Astrocyte (in vitro differentiated cells and primary cell): ENCODE results near the gene PTCH2. TPM values are rescaled to one million over a fixed set of nuclear protein-coding genes. Genes with fewer than 3 reads are reported as not detected.

Experiments used
- DNase-seq: peaks from one replicate; pipeline ENCODE4 v3.0.0-alpha.2; 2010; ENCODE audit warnings: low read depth
- FAIRE-seq: peaks from 2 replicates; lab custom pipeline; 2011; peaks lifted over from hg19 to GRCh38; lab: Jason Lieb, UNC
- H2AFZ ChIP-seq: 2 replicates; pipeline ENCODE4 v1.6.0; 2012; ENCODE audit warnings: low read depth, low read length, inconsistent platforms
- H3K27ac ChIP-seq: 2 replicates; pipeline ENCODE4 v1.5.1; 2011; ENCODE audit warnings: low read depth, low read length, inconsistent platforms
- H3K27me3 ChIP-seq: 2 replicates; pipeline ENCODE4 v1.6.0; 2011; ENCODE audit warnings: low read length, inconsistent platforms; ENCODE audit not compliant: insufficient read depth
- H3K36me3 ChIP-seq: 2 replicates; pipeline ENCODE4 v1.5.1; 2011; ENCODE audit warnings: low read length, inconsistent platforms; ENCODE audit not compliant: insufficient read depth
- H3K4me1 ChIP-seq: 2 replicates; pipeline ENCODE4 v1.5.1; 2011; ENCODE audit warnings: low read length, inconsistent platforms; ENCODE audit not compliant: insufficient read depth
- H3K4me2 ChIP-seq: 2 replicates; pipeline ENCODE4 v1.6.0; 2012; ENCODE audit warnings: low read length, inconsistent platforms
- H3K4me3 ChIP-seq: 2 replicates; pipeline ENCODE4 v1.5.1; 2011; ENCODE audit warnings: low read depth, mild to moderate bottlenecking, low read length, inconsistent platforms; ENCODE audit not compliant: insufficient read depth
- H3K79me2 ChIP-seq: 2 replicates; pipeline ENCODE4 v1.6.0; 2012; ENCODE audit warnings: mild to moderate bottlenecking, low read length, inconsistent platforms; ENCODE audit not compliant: insufficient read depth
- H3K9ac ChIP-seq: 2 replicates; pipeline ENCODE4 v1.6.0; 2012; ENCODE audit warnings: mild to moderate bottlenecking, low read length, inconsistent platforms
- H3K9me3 ChIP-seq: 2 replicates; pipeline ENCODE4 v1.5.1; 2012; ENCODE audit warnings: low read depth, mild to moderate bottlenecking, low read length, inconsistent platforms; ENCODE audit not compliant: insufficient read depth
- H4K20me1 ChIP-seq: 2 replicates; pipeline ENCODE4 v1.6.0; 2012; ENCODE audit warnings: low read length, inconsistent platforms; ENCODE audit not compliant: insufficient read depth
- H3K27ac Mint-ChIP-seq: one replicate; pipeline ENCODE4 v1.8.0; 2021; ENCODE audit warnings: mild to moderate bottlenecking, mixed read lengths; ENCODE audit not compliant: unreplicated experiment
- H3K27me3 Mint-ChIP-seq: one replicate; pipeline ENCODE4 v1.8.0; 2021; ENCODE audit warnings: low read depth, mixed read lengths; ENCODE audit not compliant: unreplicated experiment
- H3K36me3 Mint-ChIP-seq: one replicate; pipeline ENCODE4 v1.8.0; 2021; ENCODE audit warnings: low read depth, mixed read lengths; ENCODE audit not compliant: unreplicated experiment
- H3K4me1 Mint-ChIP-seq: one replicate; pipeline ENCODE4 v1.8.0; 2021; ENCODE audit warnings: low read depth, mixed read lengths; ENCODE audit not compliant: unreplicated experiment
- H3K4me3 Mint-ChIP-seq: one replicate; pipeline ENCODE4 v1.8.0; 2021; ENCODE audit warnings: mild to moderate bottlenecking, moderate library complexity, mixed read lengths; ENCODE audit not compliant: unreplicated experiment
- H3K9me3 Mint-ChIP-seq: one replicate; pipeline ENCODE4 v1.8.0; 2021; ENCODE audit warnings: mild to moderate bottlenecking, mixed read lengths; ENCODE audit not compliant: unreplicated experiment
- EZH2 ChIP-seq: IDR thresholded peaks from 2 replicates; pipeline ENCODE4 v1.6.1; 2012; ENCODE audit warnings: mild to moderate bottlenecking, low read length, inconsistent platforms; ENCODE audit not compliant: insufficient read depth
- total RNA-seq: library from RNA; stranded (reverse); gene quantifications from 2 replicates; pipeline ENCODE4 v1.2.1, GENCODE V29; 2021
- TF ChIP-seq, protein P1 (sequence below): IDR thresholded peaks from 2 replicates; pipeline ENCODE4 v1.5.1; 2011; ENCODE audit warnings: low read depth, mild to moderate bottlenecking, inconsistent platforms, low read length, moderate library complexity; ENCODE audit not compliant: insufficient read depth

Gene PTCH2
- total RNA-seq, 1 donor from 2014 or later = 0.89 TPM

DNA sequence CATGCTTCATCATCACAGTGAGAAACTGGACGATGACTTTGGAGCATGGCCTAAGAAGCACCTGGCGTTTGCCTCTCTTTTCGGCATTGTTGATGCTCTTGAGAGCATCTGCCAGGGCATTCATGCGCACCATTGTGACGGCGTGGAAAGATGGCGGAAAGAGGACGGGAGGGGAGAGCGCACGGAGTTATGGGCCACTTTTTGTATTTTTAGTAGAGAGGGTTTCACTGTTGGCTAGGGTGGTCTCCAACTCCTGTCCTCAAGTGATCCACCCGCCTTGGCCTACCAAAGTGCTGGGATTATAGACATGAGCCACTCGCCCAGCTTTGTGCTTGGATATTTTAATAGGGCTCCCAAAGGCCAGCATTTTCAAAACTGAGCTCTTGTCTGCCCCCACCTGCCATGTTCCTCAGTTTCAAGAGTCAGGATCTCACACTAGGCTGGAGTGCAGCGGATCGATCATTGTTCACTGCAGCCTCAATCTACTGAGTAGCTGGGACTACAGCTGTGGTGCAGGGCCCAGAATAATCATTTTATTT, 62.4 kb downstream of the PTCH2 start:
- Mint-ChIP-seq H3K4me3 (no peak overlapping the region), H3K9me3 (no peaks in the 10 kb centered on the region), H3K27ac (no peak overlapping the region), H3K36me3 (peaks cover 27% of the 10 kb centered on the region), H3K27me3 (peaks cover 9% of the 10 kb centered on the region), H3K4me1 (peaks cover 20% of the 10 kb centered on the region)
- no peak overlapping the region for H2AFZ ChIP-seq
- peaks cover 37% of the 10 kb centered on the region for H3K79me2 ChIP-seq
- peaks cover 32% of the 10 kb centered on the region for H3K4me1 ChIP-seq
- H3K4me2 ChIP-seq = no peak overlapping the region
- peaks cover 55% of the 10 kb centered on the region for H4K20me1 ChIP-seq
- H3K27ac ChIP-seq = no peak overlapping the region
- H3K27me3 ChIP-seq = no peaks in the 10 kb centered on the region
- TF ChIP-seq, protein P1, sequence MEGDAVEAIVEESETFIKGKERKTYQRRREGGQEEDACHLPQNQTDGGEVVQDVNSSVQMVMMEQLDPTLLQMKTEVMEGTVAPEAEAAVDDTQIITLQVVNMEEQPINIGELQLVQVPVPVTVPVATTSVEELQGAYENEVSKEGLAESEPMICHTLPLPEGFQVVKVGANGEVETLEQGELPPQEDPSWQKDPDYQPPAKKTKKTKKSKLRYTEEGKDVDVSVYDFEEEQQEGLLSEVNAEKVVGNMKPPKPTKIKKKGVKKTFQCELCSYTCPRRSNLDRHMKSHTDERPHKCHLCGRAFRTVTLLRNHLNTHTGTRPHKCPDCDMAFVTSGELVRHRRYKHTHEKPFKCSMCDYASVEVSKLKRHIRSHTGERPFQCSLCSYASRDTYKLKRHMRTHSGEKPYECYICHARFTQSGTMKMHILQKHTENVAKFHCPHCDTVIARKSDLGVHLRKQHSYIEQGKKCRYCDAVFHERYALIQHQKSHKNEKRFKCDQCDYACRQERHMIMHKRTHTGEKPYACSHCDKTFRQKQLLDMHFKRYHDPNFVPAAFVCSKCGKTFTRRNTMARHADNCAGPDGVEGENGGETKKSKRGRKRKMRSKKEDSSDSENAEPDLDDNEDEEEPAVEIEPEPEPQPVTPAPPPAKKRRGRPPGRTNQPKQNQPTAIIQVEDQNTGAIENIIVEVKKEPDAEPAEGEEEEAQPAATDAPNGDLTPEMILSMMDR = no peak
- no peak for TF ChIP-seq EZH2
- H3K9ac ChIP-seq = no peak overlapping the region
- H3K36me3 ChIP-seq = peaks cover 27% of the 10 kb centered on the region
- no peak overlapping the region for H3K4me3 ChIP-seq
- FAIRE-seq = no peak
- no peaks in the 10 kb centered on the region for H3K9me3 ChIP-seq
- no peak for DNase-seq

- no peak for FAIRE-seq
- Histone ChIP-seq H3K4me1 (peaks cover 21% of the 10 kb centered on the region), H3K79me2 (peaks cover 45% of the 10 kb centered on the region)
Measured at GRCh38 chr1:44778705-44779576, 64.1 kb downstream of the PTCH2 start.

More at GRCh38 chr1:44778705-44779576, 64.1 kb downstream of the PTCH2 start:
- Mint-ChIP-seq H3K4me3 (peak overlapping the region; percentile 92), H3K9me3 (no peaks in the 10 kb centered on the region), H3K27me3 (peaks cover 5% of the 10 kb centered on the region), H3K4me1 (peaks cover 20% of the 10 kb centered on the region), H3K27ac (no peak overlapping the region), H3K36me3 (peaks cover 27% of the 10 kb centered on the region)
- H3K9me3 ChIP-seq = no peaks in the 10 kb centered on the region
- DNase-seq = no peak
- peak overlapping the region; percentile 95 for H3K4me2 ChIP-seq
- H3K36me3 ChIP-seq = peaks cover 27% of the 10 kb centered on the region
- no peaks in the 10 kb centered on the region for H3K27me3 ChIP-seq
- peak overlapping the region; percentile 12 for H3K9ac ChIP-seq
- TF ChIP-seq, protein P1 = no peak
- TF ChIP-seq EZH2 = no peak
- peak overlapping the region; percentile 86 for H3K4me3 ChIP-seq
- peaks cover 55% of the 10 kb centered on the region for H4K20me1 ChIP-seq
- H3K27ac ChIP-seq = no peak overlapping the region
- no peak overlapping the region for H2AFZ ChIP-seq
